NT2/D1 (cell line): Measurements from ENCODE around the gene TEX52.

Experiments
- SUZ12 ChIP-seq: IDR thresholded peaks from 2 replicates; pipeline ENCODE4 v1.6.1; 2011; ENCODE audit not compliant: insufficient read length, insufficient read depth; ENCODE audit errors: extremely low read depth
- YY1 ChIP-seq: IDR thresholded peaks from 2 replicates; pipeline ENCODE4 v1.6.1; 2011; ENCODE audit not compliant: insufficient read length, insufficient read depth
- ZNF274 ChIP-seq: IDR thresholded peaks from 2 replicates; pipeline ENCODE4 v1.6.1; 2011; ENCODE audit warnings: mild to moderate bottlenecking, low read depth, low read length

DNA sequence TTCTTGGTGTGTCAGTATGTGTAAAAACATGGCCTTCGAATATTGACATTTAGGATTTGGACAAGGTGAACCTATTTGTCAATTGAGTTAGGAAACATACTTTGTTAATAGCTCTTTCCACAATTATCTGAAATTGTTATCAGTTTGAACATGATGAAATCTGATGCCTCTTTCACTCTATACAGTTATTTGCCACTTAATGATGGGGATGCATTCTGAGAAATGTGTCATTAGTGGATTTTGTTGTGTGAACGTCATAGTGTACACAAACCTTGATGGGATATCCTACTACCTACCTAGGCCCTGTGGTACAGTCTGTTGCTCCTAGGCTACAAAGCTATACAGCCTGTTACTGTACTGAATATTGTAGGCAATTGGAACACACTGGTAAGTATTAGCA is 38.7 kb upstream of the TEX52 start:
- no peak for TF ChIP-seq ZNF274
- no peak for TF ChIP-seq SUZ12
- TF ChIP-seq YY1 = no peak
